Sigmoid colon (tissue), 4 donors: ENCODE measurements around the gene TARS2.

Source experiments
- CTCF ChIP-seq, 4 experiments: fragments of 450-650 bp in 3 of 4; fragments of 200-600 bp in 1 of 4; IDR thresholded peaks; one replicate each; pipeline ENCODE4 v1.5.1; 2016 to 2019; ENCODE audit warnings: antibody characterized with exemption in 4 of 4, mild to moderate bottlenecking in 3 of 4, moderate library complexity in 2 of 4
- POLR2AphosphoS5 ChIP-seq, 4 donors: sonication (generic); formaldehyde crosslinking; IDR thresholded peaks; one replicate each; pipeline ENCODE4 v1.6.1; 2017; ENCODE audit warnings: antibody characterized with exemption in 4 of 4

DNA sequence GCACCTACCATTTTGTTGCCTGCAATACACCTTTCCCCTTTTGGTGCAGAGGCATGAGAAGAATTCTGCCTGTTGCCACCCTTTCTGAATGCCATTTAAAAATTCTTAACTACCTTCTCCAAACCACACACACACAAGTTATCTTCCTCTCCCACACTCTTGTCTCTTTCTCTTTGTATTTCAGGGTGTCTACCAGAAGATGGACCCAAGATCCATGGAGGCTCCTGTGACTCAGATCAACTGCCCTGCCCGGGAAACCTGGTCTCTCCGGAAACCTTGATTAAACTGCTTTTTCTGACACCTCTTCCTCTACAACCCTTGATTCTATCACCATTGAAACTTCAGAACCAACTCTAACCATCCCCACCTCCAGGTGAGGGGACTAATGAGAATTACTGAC lies 2.4 kb upstream of the TARS2 start:
- TF ChIP-seq POLR2AphosphoS5 (IDR thresholded peaks at IDR 0.05) (no peak), CTCF (IDR thresholded peaks at IDR 0.05) (no peak)
